Subcutaneous adipose tissue (tissue), 4 donors: ENCODE measurements around the gene ODC1. TPM values are rescaled to one million over a fixed set of nuclear protein-coding genes. Genes with fewer than 3 reads are reported as not detected.

ENCODE experiments used
- CTCF ChIP-seq: fragments of 450-650 bp; IDR thresholded peaks from one replicate; pipeline ENCODE4 v1.5.1; 2016; ENCODE audit warnings: low read depth, mild to moderate bottlenecking, control low read depth, antibody characterized with exemption, moderate library complexity
- total RNA-seq, 4 donors: library from RNA; depleted of rRNA; stranded (reverse); fragments of >200 nt; gene quantifications; one replicate each; pipeline ENCODE4 v1.1.0, GENCODE V29; 2016

ODC1 gene
- total RNA-seq, 4 donors from 2014 or later, result 25.8 to 55.3 (median 31.1) TPM

- TF ChIP-seq CTCF, result no peak
Measured at GRCh38 chr2:10408649-10409579, 39.2 kb downstream of the ODC1 start.

- no peak for TF ChIP-seq CTCF
Measured at GRCh38 chr2:10407841-10408648, 40.1 kb downstream of the ODC1 start.

- TF ChIP-seq CTCF, result no peak
Measured at GRCh38 chr2:10407432-10407831, 40.7 kb downstream of the ODC1 start.

GRCh38 chr2:10406491-10407188 lies 41.5 kb downstream of the ODC1 start:
- TF ChIP-seq CTCF, result no peak

- TF ChIP-seq CTCF, result no peak
Measured at GRCh38 chr2:10406016-10406415, 42.1 kb downstream of the ODC1 start.

GRCh38 chr2:10405448-10405847 lies 42.7 kb downstream of the ODC1 start:
- TF ChIP-seq CTCF, result no peak
